HepG2 (cell line): ENCODE measurements around the gene PPP1R15B. TPM values are rescaled to one million over a fixed set of nuclear protein-coding genes. Genes with fewer than 3 reads are reported as not detected.

ENCODE experiments used
- ATAC-seq: fragments of 200-7000 bp; cut with Tn5 transposase; 3 replicates; pipeline ENCODE4 v1.9.1; 2020; ENCODE audit warnings: mild to moderate bottlenecking, moderate library complexity
- BruUV-seq: library from RNA; stranded (reverse); fragments of 400-500 nt; replicated peaks from 2 replicates; lab custom pipeline; 2021; lab: Mats Ljungman, UMichigan
- CTCF ChIA-PET: fragments of 300-600 bp; formaldehyde crosslinking; extraction: SDS; loops from one replicate; lab custom pipeline; 2021; ENCODE audit warnings: low total read pairs, inconsistent platforms, low intra/inter-chr PET ratio; lab: Yijun Ruan, JAX
- POLR2A ChIA-PET: fragments of 350-600 bp; sonication (Branson Sonifier 250); formaldehyde crosslinking; loops from one replicate; lab custom pipeline; 2020; ENCODE audit warnings: antibody characterized with exemption, inconsistent platforms; lab: Yijun Ruan, JAX
- DNase-seq: peaks from one replicate; pipeline ENCODE4 v3.0.0-alpha.2; 2015; ENCODE audit warnings: low spot score
- FAIRE-seq: peaks from 3 replicates; lab custom pipeline; 2011; peaks lifted over from hg19 to GRCh38; lab: Jason Lieb, UNC
- H2AFZ ChIP-seq: one replicate; pipeline ENCODE4 v1.6.1; 2011; ENCODE audit warnings: low read length, inconsistent platforms
- H3K27ac ChIP-seq: fragments of 300-600 bp; 3 replicates; pipeline ENCODE4 v1.8.0; 2011; ENCODE audit warnings: mixed run types, mild to moderate bottlenecking, mixed read lengths, low read length, inconsistent platforms; ENCODE audit not compliant: insufficient read depth; ENCODE audit errors: extremely low read length
- H3K27me3 ChIP-seq, 2 experiments: fragments of 200-600 bp in 1 of 2; 2 replicates in 1 of 2; 3 replicates in 1 of 2; pipeline versions ENCODE4 v1.6.0 to v1.8.0; 2011; ENCODE audit warnings: low read length in 2 of 2, mild to moderate bottlenecking in 2 of 2, moderate library complexity in 2 of 2, inconsistent platforms in 1 of 2; ENCODE audit not compliant: insufficient read depth in 2 of 2, control insufficient read depth in 1 of 2
- H3K36me3 ChIP-seq, 2 experiments: fragments of 200-600 bp in 1 of 2; replicated peaks in 1 of 2; 2 replicates in 1 of 2; 3 replicates in 1 of 2; pipeline versions ENCODE4 v1.5.1 to v1.8.0; 2011; ENCODE audit warnings: low read length in 2 of 2, inconsistent platforms in 1 of 2; ENCODE audit not compliant: insufficient read depth in 2 of 2, control insufficient read depth in 1 of 2
- H3K4me1 ChIP-seq: 2 replicates; pipeline ENCODE4 v1.5.1; 2012; ENCODE audit warnings: low read length, inconsistent platforms; ENCODE audit not compliant: insufficient read depth
- H3K4me2 ChIP-seq: 2 replicates; pipeline ENCODE4 v1.6.0; 2011; ENCODE audit warnings: low read depth, low read length, inconsistent platforms
- H3K4me3 ChIP-seq, 3 experiments: fragments of 200-600 bp in 1 of 3; sonication (generic), shearing (Covaris generic) in 1 of 3; replicated peaks in 1 of 3; 2 replicates each; pipeline ENCODE4 v1.5.1; 2011 to 2016; ENCODE audit warnings: low read length in 3 of 3, inconsistent platforms in 2 of 3, low read depth in 2 of 3, mild to moderate bottlenecking in 2 of 3, control low read depth in 1 of 3, mixed read lengths in 1 of 3; ENCODE audit not compliant: insufficient read depth in 1 of 3
- H3K79me2 ChIP-seq: one replicate; pipeline ENCODE4 v1.6.1; 2011; ENCODE audit warnings: low read length, inconsistent platforms; ENCODE audit not compliant: insufficient read depth
- H3K9ac ChIP-seq: 2 replicates; pipeline ENCODE4 v1.6.0; 2011; ENCODE audit warnings: mild to moderate bottlenecking, low read depth, low read length, inconsistent platforms; ENCODE audit not compliant: insufficient read depth
- H3K9me3 ChIP-seq: 2 replicates; pipeline ENCODE4 v1.5.1; 2012; ENCODE audit warnings: mild to moderate bottlenecking, low read length
- H4K20me1 ChIP-seq: 2 replicates; pipeline ENCODE4 v1.6.0; 2011; ENCODE audit warnings: inconsistent platforms, mild to moderate bottlenecking, low read length, moderate library complexity; ENCODE audit not compliant: insufficient read depth
- GLI4 ChIP-seq: sonication (generic); formaldehyde crosslinking; IDR thresholded peaks from 2 replicates; pipeline ENCODE4 v1.5.1; 2020; ENCODE audit warnings: missing genetic modification reagents, mild to moderate bottlenecking, moderate library complexity, borderline replicate concordance
- HMG20A ChIP-seq: IDR thresholded peaks from 2 replicates; pipeline ENCODE4 v1.6.1; 2016; ENCODE audit warnings: borderline replicate concordance
- MEF2D ChIP-seq: sonication (generic); formaldehyde crosslinking; IDR thresholded peaks from 2 replicates; pipeline ENCODE4 v1.5.1; 2020; ENCODE audit warnings: mild to moderate bottlenecking, missing genetic modification reagents
- PLSCR1 ChIP-seq: sonication (generic); formaldehyde crosslinking; IDR thresholded peaks from 2 replicates; pipeline ENCODE4 v1.5.0; 2020; ENCODE audit warnings: missing genetic modification reagents, mild to moderate bottlenecking, borderline replicate concordance
- THAP11 ChIP-seq: IDR thresholded peaks from 2 replicates; pipeline ENCODE4 v1.6.1; 2016; ENCODE audit warnings: missing biosample characterization, missing genetic modification reagents
- TP53 ChIP-seq: sonication (generic); formaldehyde crosslinking; conservative IDR thresholded peaks from 2 replicates; pipeline ENCODE4 v1.4.0; 2020; ENCODE audit warnings: missing genetic modification reagents
- ZFP36L2 ChIP-seq: sonication (generic); formaldehyde crosslinking; IDR thresholded peaks from 2 replicates; pipeline ENCODE4 v1.4.0; 2020; ENCODE audit warnings: missing genetic modification reagents
- ZNF101 ChIP-seq: sonication (generic); formaldehyde crosslinking; IDR thresholded peaks from 2 replicates; pipeline ENCODE4 v1.4.0; 2020; ENCODE audit warnings: mild to moderate bottlenecking, low read depth, missing genetic modification reagents, borderline replicate concordance
- ZNF75D ChIP-seq: sonication (generic); formaldehyde crosslinking; IDR thresholded peaks from 2 replicates; pipeline ENCODE4 v1.8.1; 2023; ENCODE audit warnings: missing genetic modification reagents, mild to moderate bottlenecking, borderline replicate concordance
- WGBS: methylation state at CpG from one replicate; pipeline ENCODE4 v1.1.6; 2017; ENCODE audit warnings: low lambda C conversion rate; 5-methylcytosine and 5-hydroxymethylcytosine counted together
- in situ Hi-C: cut with HindIII; loops from 2 replicates; pipeline ENCODE4 v1.10.0; 2017; ENCODE audit warnings: low pct_unique_long_range_greater_than_20kb; ENCODE audit not compliant: extremely low pct_ligation_motif_present
- intact Hi-C: fragments of 100-400 bp; cut with micrococcal nuclease; formaldehyde crosslinking; loops from one replicate; pipeline ENCODE4 v1.10.0; 2022; ENCODE audit not compliant: unreplicated experiment
- polyA plus RNA-seq, 8 experiments: library from polyadenylated mRNA; depleted of rRNA in 3 of 8; stranded (reverse) in 7 of 8; unstranded in 1 of 8; fragments of >200 nt; fragmentation: Illumina TruSeq in 4 of 8; extraction: Trizol in 4 of 8; gene quantifications; 2 replicates each; pipeline versions ENCODE4 v1.2.1 to v1.2.3, GENCODE V29; 2011 to 2016; ENCODE audit warnings: low read depth in 4 of 8, missing spikeins in 1 of 8, mixed read lengths in 1 of 8; ENCODE audit not compliant: insufficient read depth in 1 of 8
- total RNA-seq, 5 experiments: library from RNA; depleted of rRNA; stranded (reverse); fragments of >200 nt; fragmentation: Illumina TruSeq; extraction: Trizol; gene quantifications; 2 replicates each; pipeline ENCODE4 v1.2.3, GENCODE V29; 2016; ENCODE audit warnings: low read depth in 1 of 5

PPP1R15B gene
- total and polyA plus RNA-seq, 2 of the 13 experiments (the other 11 are each of a cell fraction or from before 2014, with no cell fraction given) = 13.4 to 23.8 TPM

GRCh38 chr1:204361781-204362180 lies 49.8 kb downstream of the PPP1R15B start (continued):
- no peak for TF ChIP-seq THAP11

GRCh38 chr1:204361341-204361771 lies 50.3 kb downstream of the PPP1R15B start:
- Histone ChIP-seq H3K27me3 (no peaks in the 10 kb centered on the region), H3K36me3 (peaks cover 2 to 7% of the 10 kb centered on the region in 2 experiments; a peak in 1 of 5 replicates), H3K79me2 (no peaks in the 10 kb centered on the region), H2AFZ (no peak overlapping the region), H3K4me1 (peaks cover 20% of the 10 kb centered on the region), H3K9me3 (no peaks in the 10 kb centered on the region), H3K27ac (no peak overlapping the region), H3K4me2 (no peak overlapping the region), H3K4me3 (no peak overlapping the region), H4K20me1 (no peaks in the 10 kb centered on the region), H3K9ac (no peak overlapping the region)
- WGBS = 100% methylated on average over 1 of the region's 2 CpGs
- intact Hi-C loops (no loop called here), in situ Hi-C loops (loop anchor here (5.0 to 25.0 kb wide), 4 partner anchors 99 to 499 kb away; partner anchors contain the start of genes GOLT1A and SNRPE)
- ATAC-seq = no peak
- ChIA-PET CTCF (no interaction called here), POLR2A (no interaction called here)
- no peak for DNase-seq
- TF ChIP-seq MEF2D (CRISPR knock-in tag) (no peak), HMG20A (CRISPR knock-in tag) (no peak), ZFP36L2 (CRISPR knock-in tag) (no peak), TP53 (no peak), ZNF101 (no peak), GLI4 (CRISPR knock-in tag) (no peak), ZNF75D (CRISPR knock-in tag) (no peak), PLSCR1 (CRISPR knock-in tag) (no peak)
- BruUV-seq = no TSS peak
- no peak for FAIRE-seq
